Peyer's patch (tissue), 4 donors: ENCODE data around the gene TMEM271. TPM values are rescaled to one million over a fixed set of nuclear protein-coding genes. Genes with fewer than 3 reads are reported as not detected.

Experiments
- DNase-seq, 3 donors: peaks; one replicate each; pipeline ENCODE4 v3.0.0-alpha.2; 2017 to 2019
- H3K27ac ChIP-seq, 4 donors: fragments of 200-600 bp; sonication (generic); one replicate each; pipeline ENCODE4 v1.5.1; 2016 to 2019
- H3K27me3 ChIP-seq, 2 donors: fragments of 200-600 bp; sonication (generic); one replicate each; pipeline ENCODE4 v1.5.1; 2019
- H3K36me3 ChIP-seq, 3 donors: fragments of 200-600 bp; sonication (generic); one replicate each; pipeline ENCODE4 v1.5.1; 2016 to 2019
- H3K4me1 ChIP-seq, 4 donors: fragments of 200-600 bp; sonication (generic); one replicate each; pipeline ENCODE4 v1.5.1; 2016 to 2019
- H3K4me3 ChIP-seq, 4 donors: fragments of 200-600 bp; sonication (generic); 1 replicate in 3 of 4; 2 replicates in 1 of 4; pipeline ENCODE4 v1.5.1; 2016 to 2019; ENCODE audit warnings: mild to moderate bottlenecking in 1 of 4
- H3K9me3 ChIP-seq, 4 donors: fragments of 200-600 bp; sonication (generic); one replicate each; pipeline ENCODE4 v1.5.1; 2016 to 2019; ENCODE audit warnings: mild to moderate bottlenecking in 1 of 4
- CTCF ChIP-seq, 6 experiments: fragments of 450-650 bp in 4 of 6; fragments of 200-600 bp in 2 of 6; sonication (generic) in 1 of 6; IDR thresholded peaks; one replicate each; pipeline ENCODE4 v1.5.1; 2017 to 2019; ENCODE audit warnings: antibody characterized with exemption in 6 of 6, mild to moderate bottlenecking in 3 of 6, moderate library complexity in 1 of 6
- POLR2A ChIP-seq, 2 donors: fragments of 450-650 bp; IDR thresholded peaks; one replicate each; pipeline ENCODE4 v1.5.1; 2017; ENCODE audit warnings: antibody characterized with exemption in 2 of 2, mild to moderate bottlenecking in 2 of 2, moderate library complexity in 2 of 2
- total RNA-seq, 4 donors: library from RNA; depleted of rRNA; stranded (reverse); fragments of >200 nt; gene quantifications; one replicate each; pipeline ENCODE4 v1.1.0, GENCODE V29; 2016

The TMEM271 gene
- total RNA-seq, 4 donors from 2014 or later, result not detected

GRCh38 chr4:532588-533317 is 43.3 kb downstream of the TMEM271 start:
- Histone ChIP-seq H3K4me1 (no peaks in the 10 kb centered on the region), H3K36me3 (peaks cover 0 to 96% (median 0%) of the 10 kb centered on the region in 3 donors), H3K4me3 (no peak overlapping the region), H3K27ac (no peak overlapping the region), H3K27me3 (no peaks in the 10 kb centered on the region), H3K9me3 (no peaks in the 10 kb centered on the region)
- DNase-seq, result peak in 1 of 3 donors; percentile 29
- TF ChIP-seq POLR2A (IDR thresholded peaks at IDR 0.05) (no peak), CTCF (IDR thresholded peaks at IDR 0.05) (no peak)

- H3K4me1 ChIP-seq, result no peaks in the 10 kb centered on the region
- no peaks in the 10 kb centered on the region for H3K9me3 ChIP-seq
- TF ChIP-seq POLR2A (IDR thresholded peaks at IDR 0.05) (no peak), CTCF (IDR thresholded peaks at IDR 0.05) (no peak)
- H3K4me3 ChIP-seq, result no peak overlapping the region
- peaks cover 0 to 96% (median 0%) of the 10 kb centered on the region in 3 donors for H3K36me3 ChIP-seq
- no peak overlapping the region for H3K27ac ChIP-seq
- H3K27me3 ChIP-seq, result no peaks in the 10 kb centered on the region
- DNase-seq, result no peak
Observed at GRCh38 chr4:531721-532565, 44.2 kb downstream of the TMEM271 start.

GRCh38 chr4:531076-531475 is 45.0 kb downstream of the TMEM271 start:
- H3K4me1 ChIP-seq, result no peaks in the 10 kb centered on the region
- no peak overlapping the region for H3K4me3 ChIP-seq
- no peak for DNase-seq
- no peak overlapping the region for H3K27ac ChIP-seq
- H3K36me3 ChIP-seq, result peaks cover 0 to 95% (median 0%) of the 10 kb centered on the region in 3 donors
- TF ChIP-seq POLR2A (IDR thresholded peaks at IDR 0.05) (no peak), CTCF (IDR thresholded peaks at IDR 0.05) (no peak)
- H3K9me3 ChIP-seq, result no peaks in the 10 kb centered on the region
- no peaks in the 10 kb centered on the region for H3K27me3 ChIP-seq

- Histone ChIP-seq H3K36me3 (peaks cover 0 to 96% (median 0%) of the 10 kb centered on the region in 3 donors), H3K27me3 (no peaks in the 10 kb centered on the region), H3K27ac (no peak overlapping the region), H3K9me3 (no peaks in the 10 kb centered on the region), H3K4me3 (no peak overlapping the region), H3K4me1 (no peaks in the 10 kb centered on the region)
- no peak for TF ChIP-seq CTCF (IDR thresholded peaks at IDR 0.05)
- DNase-seq, result no peak
Observed at GRCh38 chr4:530017-530781, 45.9 kb downstream of the TMEM271 start.

- no peaks in the 10 kb centered on the region for H3K9me3 ChIP-seq
- H3K4me3 ChIP-seq, result no peak overlapping the region
- no peaks in the 10 kb centered on the region for H3K27me3 ChIP-seq
- H3K36me3 ChIP-seq, result peaks cover 0 to 96% (median 0%) of the 10 kb centered on the region in 3 donors
- no peaks in the 10 kb centered on the region for H3K4me1 ChIP-seq
- no peak overlapping the region for H3K27ac ChIP-seq
- no peak for TF ChIP-seq POLR2A (IDR thresholded peaks at IDR 0.05)
- no peak for TF ChIP-seq CTCF (IDR thresholded peaks at IDR 0.05)
- DNase-seq, result no peak
Observed at GRCh38 chr4:529563-529962, 46.5 kb downstream of the TMEM271 start.
